Activated CD4-positive, alpha-beta T cell treated with anti-CD3 and anti-CD28 coated beads, Interleukin-2, amount 10 ng/mL, durations not matched to agents 7 days and 5 days (primary cell): Measurements from ENCODE around the gene USP54. TPM values are rescaled to one million over a fixed set of nuclear protein-coding genes. Genes with fewer than 3 reads are reported as not detected.
"Not testable (repeated sequence)": the region's sequence is repeated elsewhere in the genome, so short reads cannot be mapped to it uniquely, and the experiment has no call there.

ENCODE experiments used
- CTCF ChIA-PET: fragments of 350-600 bp; sonication (Branson Sonifier 250); formaldehyde crosslinking; loops from one replicate; lab custom pipeline; 2021; ENCODE audit warnings: antibody characterized with exemption; lab: Charles Lee
- POLR2A ChIA-PET: fragments of 350-600 bp; sonication (Branson Sonifier 250); formaldehyde crosslinking; loops from one replicate; lab custom pipeline; 2021; ENCODE audit warnings: antibody characterized with exemption; lab: Charles Lee
- DNase-seq: peaks from one replicate; pipeline ENCODE4 v3.0.0-alpha.2; 2020
- H3K27ac Mint-ChIP-seq: one replicate; pipeline ENCODE4 v1.8.0; 2021; ENCODE audit warnings: mild to moderate bottlenecking, moderate library complexity, mixed read lengths
- H3K27me3 Mint-ChIP-seq: one replicate; pipeline ENCODE4 v1.8.0; 2021; ENCODE audit warnings: mixed read lengths
- H3K36me3 Mint-ChIP-seq: one replicate; pipeline ENCODE4 v1.8.0; 2021; ENCODE audit warnings: low read depth, mixed read lengths
- H3K4me1 Mint-ChIP-seq: one replicate; pipeline ENCODE4 v1.8.0; 2021; ENCODE audit warnings: mixed read lengths
- H3K4me3 Mint-ChIP-seq: one replicate; pipeline ENCODE4 v1.8.0; 2021; ENCODE audit warnings: mild to moderate bottlenecking, moderate library complexity, mixed read lengths
- H3K9me3 Mint-ChIP-seq: one replicate; pipeline ENCODE4 v1.8.0; 2021; ENCODE audit warnings: mixed read lengths
- total RNA-seq, 2 experiments: library from RNA; stranded (reverse); gene quantifications; one replicate each; pipeline ENCODE4 v1.2.3, GENCODE V29; 2021

USP54 gene
- total RNA-seq, 2 experiments from 2014 or later, result 2.6 to 2.7 TPM

GRCh38 chr10:73617143-73617542, 26.0 kb upstream of the USP54 start:
- H3K4me1 Mint-ChIP-seq, H3K36me3 Mint-ChIP-seq, H3K27ac Mint-ChIP-seq, DNase-seq, H3K4me3 Mint-ChIP-seq, CTCF ChIA-PET, POLR2A ChIA-PET, H3K27me3 Mint-ChIP-seq, H3K9me3 Mint-ChIP-seq: not testable (repeated sequence)

- ChIA-PET CTCF (no interaction called here), POLR2A (no interaction called here)
- DNase-seq, result no peak
- H3K27ac Mint-ChIP-seq, result no peak overlapping the region
- H3K27me3 Mint-ChIP-seq, result no peaks in the 10 kb centered on the region
- H3K36me3 Mint-ChIP-seq, result no peaks in the 10 kb centered on the region
- H3K4me3 Mint-ChIP-seq, result no peak overlapping the region
- H3K4me1 Mint-ChIP-seq, result no peaks in the 10 kb centered on the region
- H3K9me3 Mint-ChIP-seq, result no peaks in the 10 kb centered on the region
Observed at GRCh38 chr10:73614720-73615119, 23.6 kb upstream of the USP54 start.

- H3K36me3 Mint-ChIP-seq, result no peaks in the 10 kb centered on the region
- ChIA-PET POLR2A (no interaction called here), CTCF (no interaction called here)
- no peaks in the 10 kb centered on the region for H3K27me3 Mint-ChIP-seq
- H3K4me3 Mint-ChIP-seq, result no peak overlapping the region
- no peaks in the 10 kb centered on the region for H3K9me3 Mint-ChIP-seq
- no peak for DNase-seq
- H3K4me1 Mint-ChIP-seq, result no peaks in the 10 kb centered on the region
- H3K27ac Mint-ChIP-seq, result no peak overlapping the region
Observed at GRCh38 chr10:73609116-73609515, 18.0 kb upstream of the USP54 start.

GRCh38 chr10:73601486-73601921, 10.4 kb upstream of the USP54 start:
- Mint-ChIP-seq H3K9me3 (no peaks in the 10 kb centered on the region), H3K4me3 (no peak overlapping the region), H3K27ac (no peak overlapping the region), H3K27me3 (no peaks in the 10 kb centered on the region), H3K4me1 (peaks cover 3% of the 10 kb centered on the region), H3K36me3 (no peaks in the 10 kb centered on the region)
- ChIA-PET POLR2A (interaction anchor here (0.6 kb wide), 1 partner anchor 79 kb away, joined by 3 read pairs; no protein-coding TSS in a partner anchor), CTCF (interaction anchor here (0.8 to 1.9 kb wide), 7 partner anchors 9 to 176 kb away, joined by 3 to 9 read pairs (median 4); partner anchors contain the start of gene USP54)
- no peak for DNase-seq

DNA sequence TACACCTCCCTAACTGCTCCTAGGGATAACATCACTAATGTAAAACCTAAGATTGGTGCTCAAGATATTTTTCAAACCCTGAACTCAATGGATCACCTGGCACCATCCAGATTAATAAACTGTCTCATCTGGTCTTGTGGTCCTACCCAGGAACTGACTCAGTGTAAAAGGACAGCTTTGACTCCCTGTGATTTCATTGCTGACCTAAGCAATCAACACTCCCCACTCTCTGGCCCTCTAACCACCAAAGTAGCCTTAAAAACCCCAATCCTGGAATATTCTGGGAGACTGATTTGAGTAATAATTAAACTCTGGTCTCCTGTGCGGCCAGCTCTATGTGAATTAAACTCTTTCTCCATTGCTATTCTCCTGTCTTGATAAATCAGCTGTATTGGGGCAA, 6.2 kb upstream of the USP54 start:
- Mint-ChIP-seq H3K27ac (no peak overlapping the region), H3K4me1 (peaks cover 6% of the 10 kb centered on the region), H3K9me3 (no peaks in the 10 kb centered on the region), H3K36me3 (no peaks in the 10 kb centered on the region), H3K27me3 (no peaks in the 10 kb centered on the region), H3K4me3 (no peak overlapping the region)
- DNase-seq, result no peak
- ChIA-PET POLR2A (no interaction called here), CTCF (no interaction called here)

- no peaks in the 10 kb centered on the region for H3K27me3 Mint-ChIP-seq
- ChIA-PET CTCF (interaction anchor here (0.8 kb wide), 1 partner anchor 188 kb away, joined by 3 read pairs; the partner anchor contains the start of gene CHCHD1), POLR2A (no interaction called here)
Observed at GRCh38 chr10:73593812-73594211, 2.7 kb upstream of the USP54 start.

DNA sequence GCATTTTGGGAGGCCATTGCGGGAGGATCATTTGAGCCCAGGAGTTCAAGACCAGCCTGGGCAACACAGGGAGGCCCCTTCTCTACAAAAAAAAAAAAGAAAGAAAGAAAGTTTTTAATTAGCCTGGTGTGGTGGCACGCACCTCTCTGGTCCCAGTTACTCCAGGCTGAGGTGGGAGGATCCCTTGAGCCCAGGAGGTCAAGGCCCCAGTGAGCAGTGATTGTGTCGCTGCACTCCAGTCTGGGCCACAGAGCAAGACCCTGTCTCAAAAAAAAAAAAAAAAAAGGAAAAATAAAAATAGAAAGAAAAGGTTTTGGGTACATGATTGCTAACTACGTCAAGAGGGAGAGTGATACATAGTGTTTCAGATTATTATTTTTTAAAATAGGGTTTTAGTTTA, 2.0 kb upstream of the USP54 start:
- Mint-ChIP-seq H3K9me3 (no peaks in the 10 kb centered on the region), H3K4me3 (no peak overlapping the region), H3K27ac (no peak overlapping the region), H3K4me1 (peaks cover 23% of the 10 kb centered on the region), H3K27me3 (no peaks in the 10 kb centered on the region), H3K36me3 (no peaks in the 10 kb centered on the region)
- ChIA-PET POLR2A (no interaction called here), CTCF (no interaction called here)
- no peak for DNase-seq

More at GRCh38 chr10:73593812-73594211, 2.7 kb upstream of the USP54 start:
- H3K36me3 Mint-ChIP-seq, result no peaks in the 10 kb centered on the region
- H3K27ac Mint-ChIP-seq, result no peak overlapping the region
- H3K4me1 Mint-ChIP-seq, result peaks cover 23% of the 10 kb centered on the region
- no peaks in the 10 kb centered on the region for H3K9me3 Mint-ChIP-seq
- no peak overlapping the region for H3K4me3 Mint-ChIP-seq
- DNase-seq, result no peak

GRCh38 chr10:73591935-73592699, 975 bp upstream of the USP54 start:
- DNase-seq, result peak; percentile 30
- Mint-ChIP-seq H3K4me3 (peak overlapping the region; percentile 17), H3K9me3 (no peaks in the 10 kb centered on the region), H3K4me1 (peaks cover 23% of the 10 kb centered on the region), H3K36me3 (no peaks in the 10 kb centered on the region), H3K27me3 (no peaks in the 10 kb centered on the region), H3K27ac (peak overlapping the region; percentile 27)
- CTCF ChIA-PET, result interaction anchor here (0.6 to 0.9 kb wide), 5 partner anchors 9 to 252 kb away, joined by 3 to 4 read pairs (median 3); no protein-coding TSS in a partner anchor
- POLR2A ChIA-PET, result no interaction called here

- ChIA-PET POLR2A (no interaction called here), CTCF (no interaction called here)
- peaks cover 19% of the 10 kb centered on the region for H3K4me1 Mint-ChIP-seq
- H3K36me3 Mint-ChIP-seq, result no peaks in the 10 kb centered on the region
- no peak for DNase-seq
- H3K27me3 Mint-ChIP-seq, result no peaks in the 10 kb centered on the region
- H3K4me3 Mint-ChIP-seq, result no peak overlapping the region
- no peak overlapping the region for H3K27ac Mint-ChIP-seq
- peaks cover 3% of the 10 kb centered on the region for H3K9me3 Mint-ChIP-seq
Observed at GRCh38 chr10:73589563-73590126, 1.5 kb downstream of the USP54 start.

- Mint-ChIP-seq H3K27me3 (no peaks in the 10 kb centered on the region), H3K27ac (no peak overlapping the region), H3K4me3 (no peak overlapping the region), H3K9me3 (peaks cover 3% of the 10 kb centered on the region), H3K4me1 (peaks cover 19% of the 10 kb centered on the region), H3K36me3 (no peaks in the 10 kb centered on the region)
- ChIA-PET POLR2A (no interaction called here), CTCF (no interaction called here)
- DNase-seq, result no peak
Observed at GRCh38 chr10:73588656-73589055, 2.5 kb downstream of the USP54 start.

DNA sequence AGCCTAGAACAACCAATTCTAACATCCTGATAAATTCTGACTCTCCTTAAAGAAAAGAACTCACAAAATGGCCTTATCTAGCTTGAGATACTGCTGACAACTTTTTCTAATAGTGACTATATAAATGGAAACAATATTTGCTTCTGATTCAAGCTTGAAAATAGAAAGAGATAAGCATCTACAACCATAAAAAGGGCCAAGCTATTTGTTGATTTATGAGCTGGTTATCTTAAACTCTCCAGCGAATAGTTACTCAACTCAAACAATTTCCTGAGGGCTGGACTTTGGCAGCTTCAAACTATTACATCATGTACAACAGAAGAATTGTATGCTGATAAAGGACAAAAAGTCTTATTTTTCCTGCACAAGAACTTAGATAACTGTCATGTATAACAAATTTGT, 4.6 kb downstream of the USP54 start:
- Mint-ChIP-seq H3K27me3 (no peaks in the 10 kb centered on the region), H3K4me1 (peaks cover 9% of the 10 kb centered on the region), H3K4me3 (no peak overlapping the region), H3K9me3 (peaks cover 3% of the 10 kb centered on the region), H3K36me3 (no peaks in the 10 kb centered on the region), H3K27ac (no peak overlapping the region)
- ChIA-PET CTCF (interaction anchor here (0.9 to 2.5 kb wide), 2 partner anchors 9 to 15 kb away, joined by 3 to 6 read pairs; no protein-coding TSS in a partner anchor), POLR2A (interaction anchor here (0.6 kb wide), 1 partner anchor 472 kb away, joined by 3 read pairs; no protein-coding TSS in a partner anchor)
- no peak for DNase-seq

DNA sequence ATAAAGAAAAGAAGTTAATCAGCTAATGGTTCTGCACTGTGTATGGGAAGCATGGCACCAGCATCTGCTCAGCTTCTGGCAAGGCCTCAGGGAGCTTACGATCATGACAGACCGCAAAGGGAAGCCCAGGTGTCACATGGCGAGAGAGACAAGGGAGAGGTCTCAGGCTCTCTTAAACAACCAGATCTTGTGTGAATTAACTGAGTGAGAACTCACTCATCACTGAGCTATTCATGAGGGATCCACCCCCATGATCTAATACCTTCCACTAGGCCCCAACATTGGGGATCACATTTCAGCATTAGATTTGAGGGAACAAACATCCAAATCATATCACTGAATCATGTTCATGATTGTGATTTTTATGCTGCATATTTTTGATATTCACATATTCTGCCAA, 5.8 kb downstream of the USP54 start:
- Mint-ChIP-seq H3K9me3 (peaks cover 3% of the 10 kb centered on the region), H3K4me1 (peaks cover 3% of the 10 kb centered on the region), H3K4me3 (no peak overlapping the region), H3K36me3 (no peaks in the 10 kb centered on the region), H3K27ac (no peak overlapping the region), H3K27me3 (no peaks in the 10 kb centered on the region)
- POLR2A ChIA-PET, result no interaction called here
- CTCF ChIA-PET, result interaction anchor here (2.5 kb wide), 1 partner anchor 16 kb away, joined by 6 read pairs; no protein-coding TSS in a partner anchor
- no peak for DNase-seq

- Mint-ChIP-seq H3K4me3 (no peak overlapping the region), H3K4me1 (no peaks in the 10 kb centered on the region), H3K9me3 (peaks cover 3% of the 10 kb centered on the region), H3K27ac (no peak overlapping the region), H3K27me3 (no peaks in the 10 kb centered on the region), H3K36me3 (no peaks in the 10 kb centered on the region)
- POLR2A ChIA-PET, result no interaction called here
- CTCF ChIA-PET, result interaction anchor here (1.2 kb wide), 1 partner anchor 10 kb away, joined by 8 read pairs; no protein-coding TSS in a partner anchor
- no peak for DNase-seq
Observed at GRCh38 chr10:73584737-73585136, 6.4 kb downstream of the USP54 start.
